Brain microvascular endothelial cell (primary cell): ENCODE results near the gene CACNA2D3.

ENCODE experiments used
- DNase-seq: peaks from one replicate; pipeline ENCODE4 v3.0.0-alpha.2; 2020
- H3K27ac ChIP-seq: fragments of 250-450 bp; sonication (Bioruptor Pico); 2 replicates; pipeline ENCODE4 v1.5.1; 2020; ENCODE audit warnings: mild to moderate bottlenecking, moderate library complexity
- H3K27me3 ChIP-seq: fragments of 250-450 bp; sonication (Bioruptor Pico); replicated peaks from 2 replicates; pipeline ENCODE4 v1.5.1; 2020; ENCODE audit warnings: mild to moderate bottlenecking
- H3K36me3 ChIP-seq: fragments of 250-450 bp; sonication (Bioruptor Pico); replicated peaks from 2 replicates; pipeline ENCODE4 v1.5.1; 2020; ENCODE audit warnings: mild to moderate bottlenecking
- H3K4me3 ChIP-seq: 2 replicates; pipeline ENCODE4 v1.5.1; 2011; ENCODE audit warnings: low read depth, mild to moderate bottlenecking, control low read depth, low read length, moderate library complexity
- CTCF ChIP-seq: IDR thresholded peaks from 2 replicates; pipeline ENCODE4 v1.5.1; 2011; ENCODE audit warnings: low read depth, mild to moderate bottlenecking, moderate library complexity, low read length, control low read depth, inconsistent platforms; ENCODE audit errors: missing control alignments
- in situ Hi-C: cut with HindIII; loops from 2 replicates; pipeline ENCODE4 v1.10.0; 2017; ENCODE audit warnings: low sequenced_read_pairs, low pct_ligation_motif_present

The CACNA2D3 gene

GRCh38 chr3:54376142-54376807 is 253.9 kb downstream of the CACNA2D3 start:
- in situ Hi-C loops: no loop called here
- Histone ChIP-seq H3K36me3 (no peaks in the 10 kb centered on the region), H3K4me3 (no peak overlapping the region), H3K27me3 (no peaks in the 10 kb centered on the region), H3K27ac (no peak overlapping the region)
- DNase-seq: no peak
- TF ChIP-seq CTCF: no peak

- no peak for TF ChIP-seq CTCF
- in situ Hi-C loops: no loop called here
- H3K27me3 ChIP-seq: no peaks in the 10 kb centered on the region
- H3K4me3 ChIP-seq: no peak overlapping the region
- no peak overlapping the region for H3K27ac ChIP-seq
- no peaks in the 10 kb centered on the region for H3K36me3 ChIP-seq
- no peak for DNase-seq
These were observed 254.7 kb downstream of the CACNA2D3 start for GRCh38 chr3:54376939-54377578.

- Histone ChIP-seq H3K4me3 (no peak overlapping the region), H3K36me3 (no peaks in the 10 kb centered on the region), H3K27me3 (no peaks in the 10 kb centered on the region), H3K27ac (no peak overlapping the region)
- DNase-seq: no peak
- no peak for TF ChIP-seq CTCF
- in situ Hi-C loops: no loop called here
These were observed 255.8 kb downstream of the CACNA2D3 start for GRCh38 chr3:54378184-54378583.

- H3K27ac ChIP-seq: no peak overlapping the region
- H3K36me3 ChIP-seq: no peaks in the 10 kb centered on the region
- in situ Hi-C loops: no loop called here
- no peak overlapping the region for H3K4me3 ChIP-seq
- no peak for DNase-seq
- H3K27me3 ChIP-seq: no peaks in the 10 kb centered on the region
- no peak for TF ChIP-seq CTCF
These were observed 261.9 kb downstream of the CACNA2D3 start for GRCh38 chr3:54384279-54384678.

GRCh38 chr3:54390582-54390981 is 268.2 kb downstream of the CACNA2D3 start:
- in situ Hi-C loops: no loop called here
- DNase-seq: no peak
- no peak overlapping the region for H3K27ac ChIP-seq
- no peaks in the 10 kb centered on the region for H3K36me3 ChIP-seq
- no peak overlapping the region for H3K4me3 ChIP-seq
- H3K27me3 ChIP-seq: no peaks in the 10 kb centered on the region
- no peak for TF ChIP-seq CTCF

- in situ Hi-C loops: no loop called here
- Histone ChIP-seq H3K27me3 (no peaks in the 10 kb centered on the region), H3K4me3 (no peak overlapping the region), H3K27ac (no peak overlapping the region), H3K36me3 (no peaks in the 10 kb centered on the region)
- TF ChIP-seq CTCF: no peak
- no peak for DNase-seq
These were observed 270.8 kb downstream of the CACNA2D3 start for GRCh38 chr3:54393150-54393549.
